K562 (cell line): Measurements from ENCODE around the gene SACM1L. TPM values are rescaled to one million over a fixed set of nuclear protein-coding genes. Genes with fewer than 3 reads are reported as not detected.

Experiments used
- ATAC-seq: fragments of 200-7000 bp; cut with Tn5 transposase; 3 replicates; pipeline ENCODE4 v1.9.1; 2020; ENCODE audit warnings: moderate library complexity
- BruUV-seq: library from RNA; stranded (reverse); fragments of 400-500 nt; replicated peaks from 2 replicates; lab custom pipeline; 2021; lab: Mats Ljungman, UMichigan
- CTCF ChIA-PET: fragments of 300-600 bp; formaldehyde crosslinking; extraction: SDS; loops from one replicate; lab custom pipeline; 2021; ENCODE audit warnings: low intra/inter-chr PET ratio; lab: Yijun Ruan, JAX
- POLR2A ChIA-PET: fragments of 300-600, 350-650 bp; sonication (Branson Sonifier 250); formaldehyde crosslinking; extraction: SDS; loops from one replicate; lab custom pipeline; 2021; ENCODE audit warnings: antibody characterized with exemption, inconsistent platforms; lab: Yijun Ruan, JAX
- DNase-seq, 4 experiments: peaks; one replicate each; pipeline versions ENCODE4 v3.0.0 to v3.0.0-alpha.2; 2011 to 2018; ENCODE audit warnings: low spot score in 3 of 4, mixed read lengths in 3 of 4; ENCODE audit errors: extremely low read depth in 1 of 4
- FAIRE-seq: peaks from 2 replicates; lab custom pipeline; 2011; peaks lifted over from hg19 to GRCh38; lab: Jason Lieb, UNC
- H2AFZ ChIP-seq: 2 replicates; pipeline ENCODE4 v1.6.0; 2011; ENCODE audit warnings: low read depth, low read length, control low read depth, inconsistent platforms
- H3K27ac ChIP-seq: fragments of 200-600 bp; 3 replicates; pipeline ENCODE4 v1.8.0; 2011; ENCODE audit warnings: low read depth, mild to moderate bottlenecking, control low read depth, inconsistent platforms, low read length, moderate library complexity, mixed read lengths; ENCODE audit errors: extremely low read depth
- H3K27me3 ChIP-seq, 2 experiments: fragments of 300-600 bp in 1 of 2; 2 replicates in 1 of 2; 3 replicates in 1 of 2; pipeline versions ENCODE4 v1.6.0 to v1.8.0; 2011; ENCODE audit warnings: inconsistent platforms in 2 of 2, low read length in 2 of 2, mild to moderate bottlenecking in 1 of 2, mixed read lengths in 1 of 2, moderate library complexity in 1 of 2; ENCODE audit not compliant: control insufficient read depth in 2 of 2, insufficient read depth in 2 of 2
- H3K36me3 ChIP-seq: fragments of 300-600 bp; 3 replicates; pipeline ENCODE4 v1.8.0; 2011; ENCODE audit warnings: mild to moderate bottlenecking, low read length, inconsistent platforms; ENCODE audit not compliant: control insufficient read depth, insufficient read depth
- H3K4me1 ChIP-seq, 2 experiments: fragments of 200-600 bp in 1 of 2; replicated peaks in 1 of 2; 2 replicates in 1 of 2; 3 replicates in 1 of 2; pipeline versions ENCODE4 v1.5.1 to v1.8.0; 2011; ENCODE audit warnings: inconsistent platforms in 2 of 2, low read length in 2 of 2, mild to moderate bottlenecking in 1 of 2, mixed read lengths in 1 of 2, moderate library complexity in 1 of 2; ENCODE audit not compliant: control insufficient read depth in 2 of 2, insufficient read depth in 2 of 2
- H3K4me2 ChIP-seq: 2 replicates; pipeline ENCODE4 v1.6.1; 2011; ENCODE audit warnings: low read length, control low read depth, inconsistent platforms, mixed read lengths; ENCODE audit not compliant: insufficient read depth
- H3K4me3 ChIP-seq: fragments of 200-600 bp; sonication (generic), shearing (Covaris generic); 2 replicates; pipeline ENCODE4 v1.5.1; 2016; ENCODE audit warnings: control low read depth, inconsistent platforms
- H3K79me2 ChIP-seq: fragments of 200-600 bp; 3 replicates; pipeline ENCODE4 v1.8.0; 2011; ENCODE audit warnings: low read length, inconsistent platforms; ENCODE audit not compliant: control insufficient read depth, insufficient read depth
- H3K9ac ChIP-seq, 2 experiments: 2 replicates each; pipeline versions ENCODE4 v1.6.0 to v1.6.1; 2011; ENCODE audit warnings: low read depth in 2 of 2, low read length in 2 of 2, control low read depth in 1 of 2, inconsistent platforms in 1 of 2, mild to moderate bottlenecking in 1 of 2, mixed read lengths in 1 of 2; ENCODE audit not compliant: insufficient read depth in 1 of 2
- H3K9me1 ChIP-seq: one replicate; pipeline ENCODE4 v1.6.0; 2011; ENCODE audit warnings: inconsistent platforms, mild to moderate bottlenecking, low read length, moderate library complexity; ENCODE audit not compliant: control insufficient read depth, insufficient read depth
- H3K9me3 ChIP-seq: replicated peaks from 2 replicates; pipeline ENCODE4 v1.5.1; 2011; ENCODE audit warnings: low read depth, low read length, inconsistent platforms; ENCODE audit not compliant: control insufficient read depth, insufficient read depth
- H4K20me1 ChIP-seq: replicated peaks from 2 replicates; pipeline ENCODE4 v1.6.1; 2011; ENCODE audit warnings: low read length, inconsistent platforms, mixed read lengths; ENCODE audit not compliant: control insufficient read depth, insufficient read depth
- CREB3 ChIP-seq: fragments of 450-650 bp; conservative IDR thresholded peaks from 2 replicates; pipeline ENCODE4 v1.6.1; 2016; ENCODE audit warnings: missing genetic modification characterization, low read depth, mild to moderate bottlenecking, missing compliant biosample characterization, moderate library complexity
- CTCF ChIP-seq, 3 experiments: IDR thresholded peaks in 2 of 3; conservative IDR thresholded peaks in 1 of 3; 2 replicates each; pipeline ENCODE4 v1.5.1; 2011 to 2012; ENCODE audit warnings: low read length in 3 of 3, mild to moderate bottlenecking in 3 of 3, control low read depth in 2 of 3, improper control_type of control experiment in 1 of 3, inconsistent platforms in 1 of 3, low read depth in 1 of 3, mixed read lengths in 1 of 3, moderate library complexity in 1 of 3; ENCODE audit not compliant: insufficient read depth in 2 of 3
- ELK3 ChIP-seq: fragments of 450-650 bp; formaldehyde crosslinking; IDR thresholded peaks from 2 replicates; pipeline ENCODE4 v1.4.0; 2020; ENCODE audit warnings: mild to moderate bottlenecking
- GATAD2B ChIP-seq: fragments of 450-650 bp; IDR thresholded peaks from 2 replicates; pipeline ENCODE4 v1.6.1; 2017; ENCODE audit warnings: mild to moderate bottlenecking, borderline replicate concordance
- KLF10 ChIP-seq: fragments of 250-450 bp; sonication (Bioruptor Pico); IDR thresholded peaks from 2 replicates; pipeline ENCODE4 v1.6.1; 2021; ENCODE audit warnings: matching md5 sums
- MCM2 ChIP-seq: fragments of 450-650 bp; IDR thresholded peaks from 2 replicates; pipeline ENCODE4 v1.6.1; 2017; ENCODE audit warnings: low read depth, mild to moderate bottlenecking
- NEUROD1 ChIP-seq: fragments of 150-350 bp; IDR thresholded peaks from 2 replicates; pipeline ENCODE4 v1.6.1; 2014; ENCODE audit warnings: borderline replicate concordance, low read length, low read depth; ENCODE audit not compliant: partially characterized antibody
- SFPQ ChIP-seq: fragments of 200-400 bp; formaldehyde crosslinking; IDR thresholded peaks from 2 replicates; pipeline ENCODE4 v1.6.1; 2017; ENCODE audit warnings: mild to moderate bottlenecking, low read depth, low read length, moderate library complexity
- TCF3 ChIP-seq: sonication (generic); formaldehyde crosslinking; IDR thresholded peaks from 2 replicates; pipeline ENCODE4 v1.4.0; 2020; ENCODE audit warnings: mild to moderate bottlenecking, missing genetic modification reagents
- TCFL5 ChIP-seq: fragments of 250-450 bp; sonication (Bioruptor Pico); conservative IDR thresholded peaks from 2 replicates; pipeline ENCODE4 v1.6.1; 2021; ENCODE audit warnings: mild to moderate bottlenecking, moderate library complexity, matching md5 sums
- ZFP36 ChIP-seq: fragments of 150-350 bp; IDR thresholded peaks from 2 replicates; pipeline ENCODE4 v1.6.1; 2018; ENCODE audit warnings: low read length, low read depth; ENCODE audit not compliant: partially characterized antibody
- ZNF445 ChIP-seq: fragments of 250-450 bp; sonication (Bioruptor Pico); IDR thresholded peaks from 2 replicates; pipeline ENCODE4 v1.4.0; 2020; ENCODE audit warnings: low read depth, mild to moderate bottlenecking, moderate library complexity
- ZNF551 ChIP-seq: fragments of 250-450 bp; sonication (Bioruptor Pico); IDR thresholded peaks from 2 replicates; pipeline ENCODE4 v1.5.0; 2021; ENCODE audit warnings: mild to moderate bottlenecking, moderate library complexity
- ZNF644 ChIP-seq: fragments of 200-800 bp; sonication (Bioruptor generic); IDR thresholded peaks from 2 replicates; pipeline ENCODE4 v1.6.1; 2016; ENCODE audit warnings: low read depth, missing genetic modification characterization, missing compliant biosample characterization
- WGBS: fragments of 100-300 bp; shearing (Covaris generic); methylation state at CpG from one replicate; pipeline ENCODE4 v1.1.6; 2016; ENCODE audit warnings: low coverage, mixed read lengths; ENCODE audit not compliant: insufficient coverage; ENCODE audit errors: missing lambda C conversion rate; 5-methylcytosine and 5-hydroxymethylcytosine counted together
- in situ Hi-C: fragments of 300-500 bp; cut with MboI; formaldehyde crosslinking; loops from 4 replicates; pipeline ENCODE4 v1.15.0; 2018; ENCODE audit warnings: inconsistent platforms, mixed read lengths
- intact Hi-C: fragments of 100-400 bp; cut with micrococcal nuclease; formaldehyde crosslinking; loops from 2 replicates; pipeline ENCODE4 v1.14.2; 2022
- polyA plus RNA-seq, 8 experiments: library from polyadenylated mRNA; depleted of rRNA in 4 of 8; stranded (reverse) in 5 of 8; unstranded in 3 of 8; fragments of >200 nt; fragmentation: Nextera tagmentation in 2 of 8; fragmentation: Illumina TruSeq in 1 of 8; extraction: Ambion mirVana in 2 of 8; extraction: Trizol in 1 of 8; gene quantifications; 2 replicates each; pipeline versions ENCODE4 v1.2.1 to v1.2.3, GENCODE V29; 2011 to 2014; ENCODE audit warnings: inconsistent platforms in 1 of 8, missing spikeins in 1 of 8
- total RNA-seq, 7 experiments: library from RNA; depleted of rRNA in 6 of 7; stranded (reverse); fragments of >200 nt in 6 of 7; fragmentation: Illumina TruSeq in 2 of 7; extraction: Trizol in 2 of 7; gene quantifications; 2 replicates each; pipeline versions ENCODE4 v1.2.1 to v1.2.3, GENCODE V29; 2011 to 2021; ENCODE audit warnings: low replicate concordance in 1 of 7

SACM1L gene
- total and polyA plus RNA-seq, 9 of the 15 experiments (the other 6 are each of a cell fraction or from before 2014, with no cell fraction given) = 25.7 to 67.2 (median 40.3) TPM

GRCh38 chr3:45664578-45664977, 24.6 kb upstream of the SACM1L start:
- Histone ChIP-seq H3K4me3 (no peak overlapping the region), H2AFZ (no peak overlapping the region), H3K9me1 (no peaks in the 10 kb centered on the region), H4K20me1 (peaks cover 3% of the 10 kb centered on the region; the same call in 1 of the 2 replicates), H3K4me2 (peak overlapping the region; percentile 44), H3K9ac (no peak overlapping the region), H3K36me3 (peaks cover 30% of the 10 kb centered on the region), H3K27ac (peak overlapping the region; percentile 21; the same call in 2 of the 3 replicates), H3K79me2 (peaks cover 8% of the 10 kb centered on the region; the same call in 2 of the 3 replicates), H3K4me1 (peaks cover 6 to 35% of the 10 kb centered on the region in 2 experiments; a peak in 4 of 5 replicates), H3K27me3 (no peaks in the 10 kb centered on the region), H3K9me3 (no peaks in the 10 kb centered on the region)
- FAIRE-seq = no peak
- ChIA-PET POLR2A (no interaction called here), CTCF (interaction anchor here (0.7 to 1.7 kb wide), 5 partner anchors 153 to 603 kb away, joined by 3 to 17 read pairs (median 4); no protein-coding TSS in a partner anchor)
- WGBS = 57% methylated on average over 10 of the region's 10 CpGs
- DNase-seq = peak in 1 of 4 experiments; percentile 26
- no peak for ATAC-seq
- BruUV-seq = no TSS peak
- intact Hi-C loops (loop anchor here (10.0 kb wide), 1 partner anchor 260 kb away; no protein-coding TSS in a partner anchor), in situ Hi-C loops (loop anchor here (5.0 kb wide), 2 partner anchors 152 to 447 kb away; no protein-coding TSS in a partner anchor)
- TF ChIP-seq NEUROD1 (peak; percentile 0), KLF10 (CRISPR knock-in tag) (no peak), CTCF (IDR thresholded peaks at IDR 0.05 in 2 of 3, conservative IDR thresholded peaks at IDR 0.05 in 1 of 3; ENCODE audit: insufficient read depth in 2 of 3, low read depth in 1 of 3, low read length in 3 of 3) (peak in 1 of 3 experiments; percentile 13; a peak in 2 of 6 replicates), MCM2 (no peak), ZFP36 (no peak), TCFL5 (CRISPR knock-in tag) (no peak), ZNF644 (tag) (no peak), GATAD2B (no peak), CREB3 (tag) (no peak), SFPQ (no peak), ZNF445 (CRISPR knock-in tag) (no peak), ELK3 (CRISPR knock-in tag) (no peak), ZNF551 (CRISPR knock-in tag) (no peak), TCF3 (CRISPR knock-in tag) (no peak)
